ENCODE results near the gene MAP3K14.
A peak's percentile ranks its signal among the peaks of the same experiment; 100 is the strongest.

MAP3K14 gene

GRCh38 chr17:45294506-45294905, 22.3 kb downstream of the MAP3K14 start:
- Histone ChIP-seq H3K4me3 (ENCODE audit: low read length) (no peak overlapping the region), H3K9me3 (ENCODE audit: control insufficient read depth, low read length) (no peaks in the 10 kb centered on the region), H3K9ac (ENCODE audit: low read length) (peak overlapping the region; percentile 64), H3K27me3 (replicated peaks; ENCODE audit: control insufficient read depth, insufficient read depth, low read length) (no peaks in the 10 kb centered on the region), H3K4me1 (ENCODE audit: control insufficient read depth, insufficient read depth, low read length) (peaks cover 75% of the 10 kb centered on the region), H3K36me3 (ENCODE audit: control insufficient read depth, insufficient read depth, low read length, severe bottlenecking) (no peaks in the 10 kb centered on the region)
- DNase-seq (ENCODE audit: low read depth) = peak; percentile 93

- H3K9ac ChIP-seq (ENCODE audit: low read length) = peak overlapping the region; percentile 64
- H3K4me1 ChIP-seq (ENCODE audit: control insufficient read depth, insufficient read depth, low read length) = peaks cover 66% of the 10 kb centered on the region
- peaks cover 6% of the 10 kb centered on the region for H3K36me3 ChIP-seq (ENCODE audit: control insufficient read depth, insufficient read depth, low read length, severe bottlenecking)
- no peaks in the 10 kb centered on the region for H3K9me3 ChIP-seq (ENCODE audit: control insufficient read depth, low read length)
- H3K4me3 ChIP-seq (ENCODE audit: low read length) = peak overlapping the region; percentile 58
- DNase-seq (ENCODE audit: low read depth) = peak; percentile 94
- H3K27me3 ChIP-seq (replicated peaks; ENCODE audit: control insufficient read depth, insufficient read depth, low read length) = no peaks in the 10 kb centered on the region
Measured at GRCh38 chr17:45293413-45294211, 23.2 kb downstream of the MAP3K14 start.

- peaks cover 9% of the 10 kb centered on the region for H3K36me3 ChIP-seq (ENCODE audit: control insufficient read depth, insufficient read depth, low read length, severe bottlenecking)
- H3K4me3 ChIP-seq (ENCODE audit: low read length) = no peak overlapping the region
- H3K27me3 ChIP-seq (replicated peaks; ENCODE audit: control insufficient read depth, insufficient read depth, low read length) = no peaks in the 10 kb centered on the region
- DNase-seq (ENCODE audit: low read depth) = no peak
- H3K9me3 ChIP-seq (ENCODE audit: control insufficient read depth, low read length) = no peaks in the 10 kb centered on the region
- peaks cover 58% of the 10 kb centered on the region for H3K4me1 ChIP-seq (ENCODE audit: control insufficient read depth, insufficient read depth, low read length)
- peak overlapping the region; percentile 24 for H3K9ac ChIP-seq (ENCODE audit: low read length)
Measured at GRCh38 chr17:45292696-45293412, 24.0 kb downstream of the MAP3K14 start.

GRCh38 chr17:45291171-45291805, 25.5 kb downstream of the MAP3K14 start:
- peak overlapping the region; percentile 31 for H3K9ac ChIP-seq (ENCODE audit: low read length)
- no peaks in the 10 kb centered on the region for H3K9me3 ChIP-seq (ENCODE audit: control insufficient read depth, low read length)
- no peak overlapping the region for H3K4me3 ChIP-seq (ENCODE audit: low read length)
- peaks cover 22% of the 10 kb centered on the region for H3K36me3 ChIP-seq (ENCODE audit: control insufficient read depth, insufficient read depth, low read length, severe bottlenecking)
- H3K4me1 ChIP-seq (ENCODE audit: control insufficient read depth, insufficient read depth, low read length) = peaks cover 52% of the 10 kb centered on the region
- no peak for DNase-seq (ENCODE audit: low read depth)
- H3K27me3 ChIP-seq (replicated peaks; ENCODE audit: control insufficient read depth, insufficient read depth, low read length) = no peaks in the 10 kb centered on the region

GRCh38 chr17:45290269-45290765, 26.5 kb downstream of the MAP3K14 start:
- Histone ChIP-seq H3K27me3 (replicated peaks; ENCODE audit: control insufficient read depth, insufficient read depth, low read length) (no peaks in the 10 kb centered on the region), H3K4me3 (ENCODE audit: low read length) (no peak overlapping the region), H3K4me1 (ENCODE audit: control insufficient read depth, insufficient read depth, low read length) (peaks cover 44% of the 10 kb centered on the region), H3K36me3 (ENCODE audit: control insufficient read depth, insufficient read depth, low read length, severe bottlenecking) (peaks cover 26% of the 10 kb centered on the region), H3K9me3 (ENCODE audit: control insufficient read depth, low read length) (no peaks in the 10 kb centered on the region), H3K9ac (ENCODE audit: low read length) (no peak overlapping the region)
- DNase-seq (ENCODE audit: low read depth) = no peak

- peaks cover 32% of the 10 kb centered on the region for H3K36me3 ChIP-seq (ENCODE audit: control insufficient read depth, insufficient read depth, low read length, severe bottlenecking)
- H3K9me3 ChIP-seq (ENCODE audit: control insufficient read depth, low read length) = no peaks in the 10 kb centered on the region
- H3K27me3 ChIP-seq (replicated peaks; ENCODE audit: control insufficient read depth, insufficient read depth, low read length) = no peaks in the 10 kb centered on the region
- H3K4me3 ChIP-seq (ENCODE audit: low read length) = no peak overlapping the region
- no peak overlapping the region for H3K9ac ChIP-seq (ENCODE audit: low read length)
- H3K4me1 ChIP-seq (ENCODE audit: control insufficient read depth, insufficient read depth, low read length) = peaks cover 37% of the 10 kb centered on the region
- DNase-seq (ENCODE audit: low read depth) = no peak
Measured at GRCh38 chr17:45289301-45290268, 27.2 kb downstream of the MAP3K14 start.

- no peak for DNase-seq (ENCODE audit: low read depth)
- Histone ChIP-seq H3K4me1 (ENCODE audit: control insufficient read depth, insufficient read depth, low read length) (peaks cover 29% of the 10 kb centered on the region), H3K36me3 (ENCODE audit: control insufficient read depth, insufficient read depth, low read length, severe bottlenecking) (peaks cover 39% of the 10 kb centered on the region), H3K9me3 (ENCODE audit: control insufficient read depth, low read length) (no peaks in the 10 kb centered on the region), H3K9ac (ENCODE audit: low read length) (no peak overlapping the region), H3K27me3 (replicated peaks; ENCODE audit: control insufficient read depth, insufficient read depth, low read length) (no peaks in the 10 kb centered on the region), H3K4me3 (ENCODE audit: low read length) (no peak overlapping the region)
Measured at GRCh38 chr17:45288825-45289224, 28.0 kb downstream of the MAP3K14 start.

GRCh38 chr17:45287526-45288500, 29.0 kb downstream of the MAP3K14 start:
- DNase-seq (ENCODE audit: low read depth) = peak; percentile 32
- Histone ChIP-seq H3K4me3 (ENCODE audit: low read length) (no peak overlapping the region), H3K36me3 (ENCODE audit: control insufficient read depth, insufficient read depth, low read length, severe bottlenecking) (peaks cover 49% of the 10 kb centered on the region), H3K4me1 (ENCODE audit: control insufficient read depth, insufficient read depth, low read length) (peaks cover 19% of the 10 kb centered on the region), H3K27me3 (replicated peaks; ENCODE audit: control insufficient read depth, insufficient read depth, low read length) (no peaks in the 10 kb centered on the region), H3K9me3 (ENCODE audit: control insufficient read depth, low read length) (no peaks in the 10 kb centered on the region), H3K9ac (ENCODE audit: low read length) (no peak overlapping the region)

GRCh38 chr17:45286286-45286685, 30.5 kb downstream of the MAP3K14 start:
- DNase-seq (ENCODE audit: low read depth) = no peak
- H3K36me3 ChIP-seq (ENCODE audit: control insufficient read depth, insufficient read depth, low read length, severe bottlenecking) = peaks cover 57% of the 10 kb centered on the region
- H3K4me3 ChIP-seq (ENCODE audit: low read length) = no peak overlapping the region
- peaks cover 6% of the 10 kb centered on the region for H3K4me1 ChIP-seq (ENCODE audit: control insufficient read depth, insufficient read depth, low read length)
- H3K9ac ChIP-seq (ENCODE audit: low read length) = no peak overlapping the region
- no peaks in the 10 kb centered on the region for H3K9me3 ChIP-seq (ENCODE audit: control insufficient read depth, low read length)
- no peaks in the 10 kb centered on the region for H3K27me3 ChIP-seq (replicated peaks; ENCODE audit: control insufficient read depth, insufficient read depth, low read length)

Data from adipocyte (in vitro differentiated cells).